KMS-11 (cell line): ENCODE measurements around the gene UMAD1.

Source experiments
- H2AFZ ChIP-seq: fragments of 200-600 bp; sonication (generic); 2 replicates; pipeline ENCODE4 v1.6.1; 2016; ENCODE audit warnings: antibody characterized with exemption, mixed run types, low read depth
- H3K27ac ChIP-seq: fragments of 200-600 bp; sonication (generic); 2 replicates; pipeline ENCODE4 v1.6.1; 2016; ENCODE audit warnings: mild to moderate bottlenecking, mixed run types
- H3K27me3 ChIP-seq: fragments of 200-600 bp; sonication (generic); 2 replicates; pipeline ENCODE4 v1.6.1; 2017; ENCODE audit warnings: mild to moderate bottlenecking, low read depth, mixed run types, moderate library complexity; ENCODE audit not compliant: insufficient read depth
- H3K36me3 ChIP-seq: fragments of 200-600 bp; sonication (generic); 2 replicates; pipeline ENCODE4 v1.6.1; 2017; ENCODE audit warnings: mild to moderate bottlenecking, mixed run types; ENCODE audit not compliant: insufficient read depth
- H3K4me1 ChIP-seq: fragments of 200-600 bp; sonication (generic); 2 replicates; pipeline ENCODE4 v1.6.1; 2016; ENCODE audit warnings: mild to moderate bottlenecking, low read depth, mixed run types; ENCODE audit not compliant: poor library complexity, severe bottlenecking
- H3K4me2 ChIP-seq: fragments of 200-600 bp; sonication (generic); 2 replicates; pipeline ENCODE4 v1.7.0; 2016; ENCODE audit warnings: mild to moderate bottlenecking, mixed run types
- H3K4me3 ChIP-seq: fragments of 200-600 bp; sonication (generic); IDR thresholded peaks from 2 replicates; pipeline ENCODE4 v1.6.1; 2017; ENCODE audit warnings: low read depth, low read length, mixed read lengths; ENCODE audit not compliant: insufficient read depth
- H3K79me2 ChIP-seq: fragments of 200-600 bp; sonication (generic); 2 replicates; pipeline ENCODE4 v1.6.1; 2016; ENCODE audit warnings: low read depth, mixed run types; ENCODE audit not compliant: insufficient read depth
- H3K9ac ChIP-seq: fragments of 200-600 bp; sonication (generic); 2 replicates; pipeline ENCODE4 v1.6.1; 2016; ENCODE audit warnings: mild to moderate bottlenecking, mixed run types
- H4K20me1 ChIP-seq: fragments of 200-600 bp; sonication (generic); 2 replicates; pipeline ENCODE4 v1.6.1; 2016; ENCODE audit warnings: mild to moderate bottlenecking, mixed run types; ENCODE audit not compliant: insufficient read depth
- TF ChIP-seq, protein P1 (sequence below): fragments of 200-600 bp; sonication (generic); conservative IDR thresholded peaks from 2 replicates; pipeline ENCODE4 v1.6.1; 2017; ENCODE audit warnings: low read depth, mild to moderate bottlenecking, antibody characterized with exemption, low read length, moderate library complexity, mixed read lengths

UMAD1 gene

DNA sequence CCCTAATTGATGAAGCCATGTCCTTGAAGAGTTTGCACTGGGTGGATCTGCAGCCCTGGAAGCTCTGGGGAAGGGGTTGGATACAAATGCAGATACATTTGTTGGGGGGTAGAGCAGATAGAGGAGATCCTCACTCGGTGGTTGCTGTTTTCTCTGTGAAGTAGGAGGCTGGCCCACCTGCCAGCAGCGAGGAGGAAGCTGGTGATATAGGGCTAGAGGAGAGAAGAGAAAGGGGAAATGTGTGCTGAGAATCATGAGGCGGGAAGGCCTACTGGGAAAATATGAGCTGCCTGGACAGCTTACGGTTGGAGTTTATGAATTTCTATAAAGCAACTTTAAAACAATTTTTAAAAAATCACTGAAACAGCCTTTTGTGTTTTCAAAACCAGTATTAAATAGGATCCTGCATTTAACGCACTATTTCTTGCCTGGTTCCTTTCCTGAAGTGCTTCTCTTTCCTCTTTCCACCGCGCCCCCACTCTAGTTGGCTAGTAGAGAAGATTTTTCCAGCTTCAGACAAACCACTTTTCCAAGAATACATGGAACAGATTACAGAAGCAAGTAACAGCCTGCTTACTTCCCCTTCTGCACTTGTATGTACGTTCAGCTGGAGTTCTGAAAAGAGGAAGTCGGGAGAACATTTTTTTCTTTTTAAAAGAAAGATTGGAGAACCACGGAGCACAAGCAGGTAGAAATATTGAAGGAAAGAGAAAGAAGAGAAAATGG is 227.5 kb downstream of the UMAD1 start:
- H3K79me2 ChIP-seq = no peaks in the 10 kb centered on the region
- H3K27ac ChIP-seq = no peak overlapping the region
- H3K4me1 ChIP-seq = no peaks in the 10 kb centered on the region
- no peak overlapping the region for H3K4me3 ChIP-seq
- TF ChIP-seq, protein P1, sequence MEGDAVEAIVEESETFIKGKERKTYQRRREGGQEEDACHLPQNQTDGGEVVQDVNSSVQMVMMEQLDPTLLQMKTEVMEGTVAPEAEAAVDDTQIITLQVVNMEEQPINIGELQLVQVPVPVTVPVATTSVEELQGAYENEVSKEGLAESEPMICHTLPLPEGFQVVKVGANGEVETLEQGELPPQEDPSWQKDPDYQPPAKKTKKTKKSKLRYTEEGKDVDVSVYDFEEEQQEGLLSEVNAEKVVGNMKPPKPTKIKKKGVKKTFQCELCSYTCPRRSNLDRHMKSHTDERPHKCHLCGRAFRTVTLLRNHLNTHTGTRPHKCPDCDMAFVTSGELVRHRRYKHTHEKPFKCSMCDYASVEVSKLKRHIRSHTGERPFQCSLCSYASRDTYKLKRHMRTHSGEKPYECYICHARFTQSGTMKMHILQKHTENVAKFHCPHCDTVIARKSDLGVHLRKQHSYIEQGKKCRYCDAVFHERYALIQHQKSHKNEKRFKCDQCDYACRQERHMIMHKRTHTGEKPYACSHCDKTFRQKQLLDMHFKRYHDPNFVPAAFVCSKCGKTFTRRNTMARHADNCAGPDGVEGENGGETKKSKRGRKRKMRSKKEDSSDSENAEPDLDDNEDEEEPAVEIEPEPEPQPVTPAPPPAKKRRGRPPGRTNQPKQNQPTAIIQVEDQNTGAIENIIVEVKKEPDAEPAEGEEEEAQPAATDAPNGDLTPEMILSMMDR = no peak
- no peaks in the 10 kb centered on the region for H4K20me1 ChIP-seq
- H3K36me3 ChIP-seq = no peaks in the 10 kb centered on the region
- H3K4me2 ChIP-seq = no peak overlapping the region
- H3K27me3 ChIP-seq = no peaks in the 10 kb centered on the region
- H2AFZ ChIP-seq = no peak overlapping the region
- no peak overlapping the region for H3K9ac ChIP-seq

DNA sequence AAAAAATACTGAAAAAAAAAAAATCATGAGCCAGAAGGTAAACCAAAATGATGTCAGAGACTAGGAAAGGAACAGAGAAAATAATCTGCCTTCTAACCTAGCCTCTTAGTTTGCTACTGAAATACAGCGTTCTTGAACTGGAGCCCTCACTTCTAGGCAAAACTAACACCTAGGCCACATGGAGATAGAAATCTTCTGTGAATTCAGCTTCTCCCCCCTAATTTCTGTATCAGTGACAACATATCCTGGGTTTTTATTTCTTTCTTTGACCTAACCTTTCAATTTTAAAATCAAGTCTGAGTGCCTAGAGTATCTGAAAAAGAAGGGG is 228.0 kb downstream of the UMAD1 start:
- Histone ChIP-seq H3K4me2 (no peak overlapping the region), H2AFZ (no peak overlapping the region), H3K9ac (no peak overlapping the region), H3K36me3 (no peaks in the 10 kb centered on the region), H3K4me3 (no peak overlapping the region), H3K27me3 (no peaks in the 10 kb centered on the region), H4K20me1 (no peaks in the 10 kb centered on the region), H3K27ac (no peak overlapping the region), H3K4me1 (no peaks in the 10 kb centered on the region), H3K79me2 (no peaks in the 10 kb centered on the region)
- TF ChIP-seq, protein P1 = no peak

DNA sequence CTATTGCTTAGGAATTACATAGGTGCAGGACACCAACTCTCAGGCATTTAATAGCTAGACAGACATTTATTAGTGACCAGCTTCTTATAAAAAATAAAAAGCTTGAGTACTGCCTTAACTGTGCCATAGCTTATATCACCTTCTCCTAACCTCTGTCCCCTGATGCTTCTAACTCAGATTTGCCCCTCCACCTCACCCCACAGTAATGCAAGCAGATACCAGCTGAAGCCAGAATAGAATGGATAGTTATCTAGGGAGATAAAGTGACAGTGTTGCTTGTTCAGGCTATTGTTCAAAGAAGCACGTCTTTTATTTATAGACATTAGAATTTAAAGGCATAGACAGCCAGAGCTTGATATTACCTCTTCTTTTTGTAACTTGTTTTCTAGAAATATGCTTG is 228.5 kb downstream of the UMAD1 start:
- Histone ChIP-seq H3K27me3 (no peaks in the 10 kb centered on the region), H3K27ac (no peak overlapping the region), H2AFZ (no peak overlapping the region), H3K4me1 (no peaks in the 10 kb centered on the region), H3K9ac (no peak overlapping the region), H3K4me3 (no peak overlapping the region), H3K4me2 (no peak overlapping the region), H4K20me1 (no peaks in the 10 kb centered on the region), H3K36me3 (no peaks in the 10 kb centered on the region), H3K79me2 (no peaks in the 10 kb centered on the region)
- TF ChIP-seq, protein P1 = no peak

DNA sequence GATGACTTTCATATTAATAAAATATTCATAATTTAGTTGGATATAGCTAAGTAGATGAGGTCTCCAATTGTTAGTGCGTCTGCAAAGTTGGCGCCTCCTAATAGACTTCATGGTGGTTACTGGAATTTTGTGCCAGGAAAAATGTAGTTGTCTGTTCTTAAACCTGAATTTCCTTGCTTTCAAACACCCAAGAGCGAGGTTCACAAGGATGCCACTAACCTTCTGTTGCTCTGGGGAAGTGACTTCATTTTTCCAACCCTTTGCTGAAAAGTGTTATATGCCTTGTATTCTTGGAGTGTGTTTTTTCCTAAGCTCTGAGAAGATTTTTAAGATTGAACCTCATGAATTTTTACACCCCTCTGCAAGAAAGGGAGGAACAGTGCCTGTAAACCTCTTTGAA is 229.1 kb downstream of the UMAD1 start:
- Histone ChIP-seq H4K20me1 (no peaks in the 10 kb centered on the region), H3K9ac (no peak overlapping the region), H3K27me3 (no peaks in the 10 kb centered on the region), H3K4me1 (no peaks in the 10 kb centered on the region), H3K4me3 (no peak overlapping the region), H2AFZ (no peak overlapping the region), H3K27ac (no peak overlapping the region), H3K36me3 (no peaks in the 10 kb centered on the region), H3K79me2 (no peaks in the 10 kb centered on the region), H3K4me2 (no peak overlapping the region)
- TF ChIP-seq, protein P1 = no peak
